HUES6 (cell line): Measurements from ENCODE around the gene POMGNT2.

Source experiments
- H3K27ac ChIP-seq: 2 replicates; pipeline ENCODE4 v1.7.0; 2013; ENCODE audit warnings: low read depth, mild to moderate bottlenecking, low read length, inconsistent platforms
- H3K27me3 ChIP-seq: 2 replicates; pipeline ENCODE4 v1.6.1; 2013; ENCODE audit warnings: low read length; ENCODE audit not compliant: control insufficient read depth, insufficient read depth
- H3K36me3 ChIP-seq: 2 replicates; pipeline ENCODE4 v1.6.1; 2013; ENCODE audit warnings: low read length; ENCODE audit not compliant: control insufficient read depth, insufficient read depth
- H3K4me1 ChIP-seq: 2 replicates; pipeline ENCODE4 v1.6.1; 2013; ENCODE audit warnings: low read length; ENCODE audit not compliant: control insufficient read depth, insufficient read depth
- H3K4me3 ChIP-seq: 2 replicates; pipeline ENCODE4 v1.5.1; 2013; ENCODE audit warnings: low read depth, low read length
- H3K9ac ChIP-seq: one replicate; pipeline ENCODE4 v1.6.1; 2013; ENCODE audit warnings: mild to moderate bottlenecking, low read length
- H3K9me3 ChIP-seq: 2 replicates; pipeline ENCODE4 v1.6.1; 2013; ENCODE audit warnings: low read depth, low read length; ENCODE audit not compliant: control insufficient read depth, insufficient read depth

The POMGNT2 gene

DNA sequence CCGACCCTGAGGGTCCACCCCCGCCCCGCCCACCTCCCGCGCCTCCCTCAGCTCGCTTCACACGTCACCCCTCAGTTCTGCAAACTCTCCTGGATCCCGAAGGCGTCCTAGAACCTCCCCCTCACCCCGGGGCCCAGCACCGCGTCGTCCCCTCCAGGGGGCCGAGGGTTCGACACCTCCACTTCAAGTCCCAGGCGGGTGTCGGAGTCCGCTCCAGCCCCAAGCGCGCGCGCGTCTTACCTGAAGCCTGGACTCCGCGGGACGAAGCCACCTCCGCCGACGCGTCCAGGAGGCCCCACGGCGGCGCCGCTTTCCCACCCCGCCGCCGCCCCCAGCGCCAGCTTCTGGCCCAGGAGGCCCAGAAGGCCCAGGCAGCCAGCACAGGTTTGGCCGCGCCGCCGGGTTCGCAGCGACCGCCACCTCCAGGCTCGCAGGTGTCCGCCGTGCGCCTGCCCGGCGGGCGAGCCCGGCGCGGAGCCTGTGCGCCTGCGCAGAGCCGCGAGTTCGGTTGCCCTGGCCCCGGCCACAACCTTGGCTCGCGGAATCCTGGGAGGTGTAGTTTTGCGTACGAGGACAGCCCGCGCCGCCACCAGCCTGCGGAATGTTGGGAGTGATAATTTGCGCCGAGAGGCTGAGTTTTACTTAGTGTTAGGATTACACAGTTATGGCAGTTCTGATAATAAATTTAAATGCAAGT lies at the start of gene POMGNT2:
Gene POMGNT2 (minus strand): TSS at position 484 of the 697 bp plus-strand sequence. CDS start 24,648 bp downstream, outside the sequence.
- peak within 1 kb of the TSS; percentile 83 for H3K4me3 ChIP-seq
- no peak within 1 kb of the TSS for H3K27ac ChIP-seq
- no peaks in the 10 kb centered on the region for H3K36me3 ChIP-seq
- peak within 1 kb of the TSS; percentile 41 for H3K9ac ChIP-seq
- H3K27me3 ChIP-seq, result peaks cover 13% of the 10 kb centered on the region
- no peaks in the 10 kb centered on the region for H3K9me3 ChIP-seq
- peaks cover 4% of the 10 kb centered on the region for H3K4me1 ChIP-seq

GRCh38 chr3:43154980-43155379 lies 49.1 kb upstream of the POMGNT2 start:
- Histone ChIP-seq H3K27ac (no peak overlapping the region), H3K4me1 (peaks cover 8% of the 10 kb centered on the region), H3K27me3 (peaks cover 7% of the 10 kb centered on the region; the same call in 1 of the 2 replicates), H3K4me3 (no peak overlapping the region), H3K36me3 (no peaks in the 10 kb centered on the region), H3K9ac (no peak overlapping the region), H3K9me3 (no peaks in the 10 kb centered on the region)

DNA sequence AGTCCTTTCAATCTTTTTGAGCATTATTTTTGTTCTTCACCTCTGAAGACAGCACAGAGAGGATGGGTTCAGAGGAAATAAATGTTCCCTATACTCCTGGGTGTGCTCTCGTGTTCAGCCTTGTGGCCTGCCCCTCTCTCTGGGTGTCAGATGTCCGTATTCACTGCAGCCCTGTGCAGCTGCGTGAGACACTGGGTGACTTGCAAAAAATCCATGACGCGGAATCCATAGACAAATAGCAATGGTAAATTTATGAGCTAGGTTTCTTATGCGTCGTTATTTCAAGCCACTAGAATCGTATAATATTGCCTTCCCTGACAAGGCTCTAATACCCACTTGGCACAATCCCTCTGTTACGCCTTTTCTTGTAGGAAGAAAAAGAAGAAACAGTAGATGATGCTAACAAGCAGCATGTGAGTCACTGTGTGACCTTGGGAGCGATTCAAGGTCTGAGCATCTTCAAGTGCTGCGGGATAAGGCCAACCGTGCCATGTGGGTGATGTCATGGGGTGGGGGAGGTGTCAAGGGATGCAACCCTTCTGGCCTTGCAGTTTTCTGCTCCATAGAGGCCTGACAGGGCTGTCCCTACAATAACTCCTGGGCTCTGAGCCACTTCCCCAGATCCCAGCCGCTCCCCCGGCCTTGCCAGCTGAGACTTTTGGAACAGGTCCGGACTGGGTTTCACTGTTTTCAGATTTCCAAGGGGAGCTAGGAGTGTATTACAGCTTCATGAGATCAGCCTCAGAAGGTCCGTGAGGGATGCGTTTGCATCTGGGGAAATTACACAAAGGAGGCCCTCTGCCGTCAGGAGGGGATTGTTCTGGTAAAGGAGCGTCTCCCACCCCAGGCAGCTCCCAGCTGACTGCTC lies 47.6 kb upstream of the POMGNT2 start:
- Histone ChIP-seq H3K27me3 (peaks cover 7% of the 10 kb centered on the region; the same call in 1 of the 2 replicates), H3K4me1 (peaks cover 8% of the 10 kb centered on the region), H3K36me3 (no peaks in the 10 kb centered on the region), H3K27ac (no peak overlapping the region), H3K4me3 (no peak overlapping the region), H3K9ac (no peak overlapping the region), H3K9me3 (no peaks in the 10 kb centered on the region)

GRCh38 chr3:43152649-43153048 lies 46.8 kb upstream of the POMGNT2 start:
- Histone ChIP-seq H3K36me3 (no peaks in the 10 kb centered on the region), H3K4me3 (no peak overlapping the region), H3K4me1 (peaks cover 8% of the 10 kb centered on the region), H3K9ac (no peak overlapping the region), H3K9me3 (no peaks in the 10 kb centered on the region), H3K27ac (no peak overlapping the region), H3K27me3 (peaks cover 7% of the 10 kb centered on the region; the same call in 1 of the 2 replicates)

DNA sequence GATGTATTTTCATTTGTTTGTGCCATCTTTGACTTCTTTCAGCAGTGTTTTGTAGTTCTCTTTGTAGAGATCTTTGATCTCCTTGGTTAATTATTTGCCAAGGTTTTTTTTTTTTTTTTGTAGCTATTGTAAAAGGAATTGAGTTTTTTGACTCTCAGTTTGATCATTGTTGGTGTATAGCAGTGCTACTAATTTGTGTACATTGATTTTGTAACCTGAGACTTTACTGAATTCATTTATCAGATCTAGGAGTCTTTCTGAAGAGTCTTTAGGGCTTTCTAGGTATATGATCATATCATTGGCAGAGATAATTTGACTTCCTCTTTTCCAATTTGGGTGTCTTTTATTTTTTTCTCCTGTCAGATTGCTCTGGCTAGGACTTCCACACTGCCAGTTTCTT lies 42.2 kb upstream of the POMGNT2 start:
- no peak overlapping the region for H3K27ac ChIP-seq
- no peaks in the 10 kb centered on the region for H3K27me3 ChIP-seq
- no peaks in the 10 kb centered on the region for H3K36me3 ChIP-seq
- H3K9ac ChIP-seq, result no peak overlapping the region
- H3K9me3 ChIP-seq, result no peaks in the 10 kb centered on the region
- peaks cover 17% of the 10 kb centered on the region for H3K4me1 ChIP-seq
- no peak overlapping the region for H3K4me3 ChIP-seq

GRCh38 chr3:43146599-43146998 lies 40.7 kb upstream of the POMGNT2 start:
- Histone ChIP-seq H3K9ac (no peak overlapping the region), H3K4me3 (no peak overlapping the region)

DNA sequence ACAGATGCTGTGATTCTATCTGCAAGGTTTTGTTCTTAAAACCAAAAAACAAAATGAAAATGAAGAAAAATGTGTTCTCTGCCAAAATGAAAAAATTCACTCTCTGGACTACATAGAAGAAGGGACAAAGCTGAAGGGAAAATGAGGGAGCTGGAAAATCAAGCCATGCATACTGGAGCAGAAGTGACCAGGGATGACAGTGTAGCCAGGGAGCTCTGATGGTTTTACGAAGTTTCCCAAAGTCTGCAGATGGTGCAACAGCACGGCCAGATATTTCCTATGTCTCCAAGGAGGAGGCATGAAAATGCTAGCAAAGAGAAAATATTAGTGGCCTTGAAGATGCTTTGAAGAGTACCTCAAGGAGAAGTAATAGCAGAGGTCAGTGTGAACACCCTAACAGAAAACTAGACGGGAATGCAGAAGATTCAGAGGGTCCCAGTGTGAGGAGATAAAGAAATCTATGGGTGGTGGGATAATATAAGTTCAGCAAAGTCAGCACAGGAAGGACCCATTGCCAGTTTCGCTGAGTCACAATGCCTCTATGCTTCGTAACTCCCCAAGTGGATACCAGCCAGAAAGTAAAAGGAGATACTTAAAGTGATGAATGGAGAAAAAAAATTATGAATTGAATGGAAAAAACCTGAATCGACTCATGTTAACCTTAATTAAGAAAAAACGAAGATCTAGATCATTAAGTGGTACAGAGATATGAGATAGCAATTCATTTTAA lies 39.0 kb upstream of the POMGNT2 start:
- no peaks in the 10 kb centered on the region for H3K9me3 ChIP-seq
- no peaks in the 10 kb centered on the region for H3K36me3 ChIP-seq
- no peak overlapping the region for H3K9ac ChIP-seq
- peaks cover 21% of the 10 kb centered on the region for H3K4me1 ChIP-seq
- H3K4me3 ChIP-seq, result no peak overlapping the region
- no peaks in the 10 kb centered on the region for H3K27me3 ChIP-seq
- H3K27ac ChIP-seq, result 0 out of 2 replicates have a peak overlapping the region, but pooled peaks have one; percentile 1

More at GRCh38 chr3:43146599-43146998, 40.7 kb upstream of the POMGNT2 start:
- H3K4me1 ChIP-seq, result peaks cover 21% of the 10 kb centered on the region
- H3K9me3 ChIP-seq, result no peaks in the 10 kb centered on the region
- no peaks in the 10 kb centered on the region for H3K27me3 ChIP-seq
- H3K36me3 ChIP-seq, result no peaks in the 10 kb centered on the region
- no peak overlapping the region for H3K27ac ChIP-seq

DNA sequence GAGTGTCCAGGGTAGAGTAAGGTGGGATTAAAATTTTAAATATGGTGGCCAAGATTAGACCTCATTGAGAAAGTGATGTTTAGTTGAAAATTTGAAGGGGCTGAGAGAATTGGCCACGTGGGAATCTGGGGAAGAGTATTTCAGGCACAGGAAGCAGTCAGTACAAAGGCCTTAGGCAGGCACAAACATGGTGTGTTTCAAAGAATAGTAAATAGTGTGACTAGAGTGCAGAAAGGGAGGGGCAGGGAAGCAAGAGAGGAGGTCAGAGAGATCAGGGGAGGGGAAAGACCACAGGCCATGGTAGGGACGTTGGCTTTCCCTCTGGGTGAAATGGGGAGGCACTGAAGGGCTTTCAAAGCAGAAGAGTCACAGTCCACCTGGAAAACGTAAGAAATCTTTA lies 36.6 kb upstream of the POMGNT2 start:
- H3K27me3 ChIP-seq, result no peaks in the 10 kb centered on the region
- H3K4me3 ChIP-seq, result no peak overlapping the region
- H3K27ac ChIP-seq, result no peak overlapping the region
- no peak overlapping the region for H3K9ac ChIP-seq
- H3K9me3 ChIP-seq, result no peaks in the 10 kb centered on the region
- H3K4me1 ChIP-seq, result peaks cover 21% of the 10 kb centered on the region
- no peaks in the 10 kb centered on the region for H3K36me3 ChIP-seq

GRCh38 chr3:43138488-43139231 lies 32.8 kb upstream of the POMGNT2 start:
- Histone ChIP-seq H3K27me3 (no peaks in the 10 kb centered on the region), H3K9me3 (no peaks in the 10 kb centered on the region), H3K36me3 (no peaks in the 10 kb centered on the region), H3K9ac (no peak overlapping the region), H3K4me3 (no peak overlapping the region), H3K4me1 (peaks cover 5% of the 10 kb centered on the region), H3K27ac (no peak overlapping the region)

- no peak overlapping the region for H3K9ac ChIP-seq
- H3K36me3 ChIP-seq, result no peaks in the 10 kb centered on the region
- H3K4me1 ChIP-seq, result no peaks in the 10 kb centered on the region
- no peak overlapping the region for H3K4me3 ChIP-seq
- H3K27ac ChIP-seq, result no peak overlapping the region
- no peaks in the 10 kb centered on the region for H3K27me3 ChIP-seq
- no peaks in the 10 kb centered on the region for H3K9me3 ChIP-seq
These were observed 27.2 kb upstream of the POMGNT2 start for GRCh38 chr3:43132870-43133636.
